Mesodermal cell (in vitro differentiated cells): Measurements from ENCODE around the gene STUM.

Source experiments
- H3K27ac ChIP-seq: 2 replicates; pipeline ENCODE4 v1.7.0; 2013; ENCODE audit warnings: mild to moderate bottlenecking, low read depth, low read length, moderate library complexity; ENCODE audit not compliant: severe bottlenecking
- H3K36me3 ChIP-seq: 2 replicates; pipeline ENCODE4 v1.7.1; 2013; ENCODE audit warnings: mild to moderate bottlenecking, low read length, moderate library complexity; ENCODE audit not compliant: control insufficient read depth, insufficient read depth
- H3K4me1 ChIP-seq: one replicate; pipeline ENCODE4 v1.7.1; 2013; ENCODE audit warnings: mild to moderate bottlenecking, low read length; ENCODE audit not compliant: insufficient read depth, control insufficient read depth, poor library complexity, severe bottlenecking
- H3K4me3 ChIP-seq: 2 replicates; pipeline ENCODE4 v1.7.0; 2013; ENCODE audit warnings: low read length, control low read depth, mild to moderate bottlenecking; ENCODE audit not compliant: insufficient read depth, poor library complexity, severe bottlenecking; ENCODE audit errors: extremely low read depth
- H3K9me3 ChIP-seq: 2 replicates; pipeline ENCODE4 v1.7.1; 2013; ENCODE audit warnings: mild to moderate bottlenecking, low read length, moderate library complexity; ENCODE audit not compliant: control insufficient read depth
- WGBS, 2 experiments: methylation state at CpG; one replicate each; pipeline ENCODE4 v1.1.5; 2013; ENCODE audit warnings: missing lambda C conversion rate in 2 of 2; ENCODE audit not compliant: insufficient coverage in 2 of 2; 5-methylcytosine and 5-hydroxymethylcytosine counted together

Gene STUM

GRCh38 chr1:226582966-226583365 lies 34.4 kb downstream of the STUM start:
- Histone ChIP-seq H3K36me3 (no peaks in the 10 kb centered on the region), H3K4me1 (no peaks in the 10 kb centered on the region), H3K27ac (no peak overlapping the region), H3K9me3 (no peaks in the 10 kb centered on the region), H3K4me3 (no peak overlapping the region)
- 95 to 98% methylated on average over 3 of the region's 3 CpGs for WGBS, 2 experiments

- H3K4me1 ChIP-seq: no peaks in the 10 kb centered on the region
- H3K36me3 ChIP-seq: no peaks in the 10 kb centered on the region
- WGBS, 2 experiments: 92 to 100% methylated on average over 2 to 3 of the region's 3 CpGs
- no peak overlapping the region for H3K4me3 ChIP-seq
- no peak overlapping the region for H3K27ac ChIP-seq
- no peaks in the 10 kb centered on the region for H3K9me3 ChIP-seq
Observed at GRCh38 chr1:226584164-226584563, 35.6 kb downstream of the STUM start.

- no peaks in the 10 kb centered on the region for H3K36me3 ChIP-seq
- WGBS, 2 experiments: 88 to 99% methylated on average over 7 of the region's 7 CpGs
- no peaks in the 10 kb centered on the region for H3K9me3 ChIP-seq
- H3K4me3 ChIP-seq: no peak overlapping the region
- no peaks in the 10 kb centered on the region for H3K4me1 ChIP-seq
- H3K27ac ChIP-seq: no peak overlapping the region
Observed at GRCh38 chr1:226586116-226586515, 37.6 kb downstream of the STUM start.

GRCh38 chr1:226586650-226587422 lies 38.3 kb downstream of the STUM start:
- H3K9me3 ChIP-seq: no peaks in the 10 kb centered on the region
- H3K36me3 ChIP-seq: no peaks in the 10 kb centered on the region
- H3K4me1 ChIP-seq: no peaks in the 10 kb centered on the region
- no peak overlapping the region for H3K4me3 ChIP-seq
- no peak overlapping the region for H3K27ac ChIP-seq
- 88 to 94% methylated on average over 14 to 16 of the region's 16 CpGs for WGBS, 2 experiments

- H3K4me3 ChIP-seq: no peak overlapping the region
- no peak overlapping the region for H3K27ac ChIP-seq
- H3K4me1 ChIP-seq: no peaks in the 10 kb centered on the region
- H3K9me3 ChIP-seq: no peaks in the 10 kb centered on the region
- no peaks in the 10 kb centered on the region for H3K36me3 ChIP-seq
- 83% methylated on average over 1 of the region's 2 CpGs; no CpG with 5 or more reads in 1 of the 2 experiments for WGBS, 2 experiments
Observed at GRCh38 chr1:226588484-226588883, 39.9 kb downstream of the STUM start.

GRCh38 chr1:226589008-226589733 lies 40.6 kb downstream of the STUM start:
- H3K36me3 ChIP-seq: no peaks in the 10 kb centered on the region

GRCh38 chr1:226590614-226591013 lies 42.0 kb downstream of the STUM start:
- no peak overlapping the region for H3K27ac ChIP-seq
- H3K36me3 ChIP-seq: no peaks in the 10 kb centered on the region
- H3K4me3 ChIP-seq: no peak overlapping the region
- no peaks in the 10 kb centered on the region for H3K4me1 ChIP-seq
- WGBS, 2 experiments: 84 to 89% methylated on average over 7 of the region's 7 CpGs
- H3K9me3 ChIP-seq: no peaks in the 10 kb centered on the region

More at GRCh38 chr1:226589008-226589733, 40.6 kb downstream of the STUM start:
- H3K9me3 ChIP-seq: no peaks in the 10 kb centered on the region
- H3K4me1 ChIP-seq: no peaks in the 10 kb centered on the region
- no peak overlapping the region for H3K27ac ChIP-seq
- WGBS, 2 experiments: 72 to 73% methylated on average over 10 of the region's 11 CpGs
- H3K4me3 ChIP-seq: no peak overlapping the region

- WGBS, 2 experiments: 85 to 92% methylated on average over 6 to 8 of the region's 8 CpGs
- Histone ChIP-seq H3K27ac (no peak overlapping the region), H3K9me3 (no peaks in the 10 kb centered on the region), H3K4me1 (peaks cover 3% of the 10 kb centered on the region), H3K4me3 (no peak overlapping the region), H3K36me3 (no peaks in the 10 kb centered on the region)
Observed at GRCh38 chr1:226593541-226593940, 45.0 kb downstream of the STUM start.

- 91 to 95% methylated on average over 12 to 16 of the region's 16 CpGs for WGBS, 2 experiments
- H3K27ac ChIP-seq: no peak overlapping the region
- H3K4me1 ChIP-seq: peaks cover 3% of the 10 kb centered on the region
- H3K4me3 ChIP-seq: no peak overlapping the region
- no peaks in the 10 kb centered on the region for H3K36me3 ChIP-seq
- no peaks in the 10 kb centered on the region for H3K9me3 ChIP-seq
Observed at GRCh38 chr1:226596531-226597165, 48.1 kb downstream of the STUM start.

- Histone ChIP-seq H3K4me1 (peaks cover 3% of the 10 kb centered on the region), H3K27ac (no peak overlapping the region), H3K36me3 (no peaks in the 10 kb centered on the region), H3K4me3 (no peak overlapping the region), H3K9me3 (no peaks in the 10 kb centered on the region)
- 87 to 97% methylated on average over 3 to 4 of the region's 5 CpGs for WGBS, 2 experiments
Observed at GRCh38 chr1:226597616-226598454, 49.3 kb downstream of the STUM start.
